ENCODE measurements around the gene SRP72. TPM values are rescaled to one million over a fixed set of nuclear protein-coding genes. Genes with fewer than 3 reads are reported as not detected.

Gene SRP72
- total and polyA plus RNA-seq, 2 of the 4 experiments (the other 2 are of a cell fraction) = 73.8 to 123 TPM

- CTCF ChIA-PET = interaction anchor here (0.5 kb wide), 1 partner anchor 8 kb away, joined by 3 read pairs; no protein-coding TSS in a partner anchor
These were observed 37.2 kb upstream of the SRP72 start for GRCh38 chr4:56430203-56430602.

More at GRCh38 chr4:56430203-56430602, 37.2 kb upstream of the SRP72 start:
- Histone ChIP-seq H3K18ac (ENCODE audit: low read depth, low read length) (no peak overlapping the region), H3K56ac (ENCODE audit: extremely low read depth, insufficient read depth, low read length) (no peak overlapping the region), H3K14ac (replicated peaks; ENCODE audit: low read depth, low read length) (no peak overlapping the region), H3K9me1 (ENCODE audit: insufficient read depth, low read length) (no peaks in the 10 kb centered on the region), H3K9me3 (ENCODE audit: control insufficient read depth, insufficient read depth, low read length) (no peaks in the 10 kb centered on the region), H4K91ac (ENCODE audit: insufficient read depth, low read depth, low read length) (no peak overlapping the region), H2BK15ac (ENCODE audit: low read depth, low read length) (no peak overlapping the region), H4K8ac (ENCODE audit: low read depth in 2 of 2, low read length in 2 of 2) (no peak overlapping the region), H3K4me3 (ENCODE audit: insufficient read depth, low read depth, low read length) (no peak overlapping the region), H2AK9ac (replicated peaks; ENCODE audit: low read depth, low read length, poor library complexity) (no peak overlapping the region), H3K79me1 (ENCODE audit: low read depth in 1 of 2, low read length in 2 of 2) (peaks cover 6 to 35% of the 10 kb centered on the region in 2 experiments), H3K27ac (ENCODE audit: insufficient read depth, low read length) (no peak overlapping the region), H3K23ac (ENCODE audit: low read depth, low read length) (no peak overlapping the region), H3K27me3 (ENCODE audit: control insufficient read depth, insufficient read depth, low read length) (no peaks in the 10 kb centered on the region), H3K9ac (ENCODE audit: low read depth, low read length) (no peak overlapping the region), H2AK5ac (ENCODE audit: low read depth, low read length) (no peak overlapping the region), H2BK120ac (ENCODE audit: low read depth, low read length) (no peak overlapping the region), H2AFZ (replicated peaks; ENCODE audit: low read length, poor library complexity) (no peak overlapping the region), H2BK5ac (ENCODE audit: low read depth, low read length, poor library complexity, severe bottlenecking) (no peak overlapping the region), H3K4ac (ENCODE audit: low read depth, low read length) (no peak overlapping the region), H3K4me1 (ENCODE audit: control insufficient read depth, insufficient read depth, low read length) (no peaks in the 10 kb centered on the region), H3K4me2 (ENCODE audit: low read depth, low read length) (no peak overlapping the region), H4K20me1 (ENCODE audit: insufficient read depth, low read length) (no peaks in the 10 kb centered on the region; the same call in none of the 2 replicates), H3K36me3 (ENCODE audit: control insufficient read depth, insufficient read depth, low read length) (no peaks in the 10 kb centered on the region), H4K5ac (ENCODE audit: low read depth, low read length) (no peak overlapping the region), H2BK20ac (ENCODE audit: low read depth, low read length) (no peak overlapping the region)
- POLR2A ChIA-PET (ENCODE audit: unreplicated experiment) = no interaction called here
- TF ChIP-seq, protein P1, sequence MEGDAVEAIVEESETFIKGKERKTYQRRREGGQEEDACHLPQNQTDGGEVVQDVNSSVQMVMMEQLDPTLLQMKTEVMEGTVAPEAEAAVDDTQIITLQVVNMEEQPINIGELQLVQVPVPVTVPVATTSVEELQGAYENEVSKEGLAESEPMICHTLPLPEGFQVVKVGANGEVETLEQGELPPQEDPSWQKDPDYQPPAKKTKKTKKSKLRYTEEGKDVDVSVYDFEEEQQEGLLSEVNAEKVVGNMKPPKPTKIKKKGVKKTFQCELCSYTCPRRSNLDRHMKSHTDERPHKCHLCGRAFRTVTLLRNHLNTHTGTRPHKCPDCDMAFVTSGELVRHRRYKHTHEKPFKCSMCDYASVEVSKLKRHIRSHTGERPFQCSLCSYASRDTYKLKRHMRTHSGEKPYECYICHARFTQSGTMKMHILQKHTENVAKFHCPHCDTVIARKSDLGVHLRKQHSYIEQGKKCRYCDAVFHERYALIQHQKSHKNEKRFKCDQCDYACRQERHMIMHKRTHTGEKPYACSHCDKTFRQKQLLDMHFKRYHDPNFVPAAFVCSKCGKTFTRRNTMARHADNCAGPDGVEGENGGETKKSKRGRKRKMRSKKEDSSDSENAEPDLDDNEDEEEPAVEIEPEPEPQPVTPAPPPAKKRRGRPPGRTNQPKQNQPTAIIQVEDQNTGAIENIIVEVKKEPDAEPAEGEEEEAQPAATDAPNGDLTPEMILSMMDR (conservative IDR thresholded peaks at IDR 0.05; ENCODE audit: low read depth, low read length) = no peak
- no peak for TF ChIP-seq RCOR1 (IDR thresholded peaks at IDR 0.05; ENCODE audit: insufficient replicate concordance, low read length)
- TF ChIP-seq MAZ (IDR thresholded peaks at IDR 0.05; ENCODE audit: borderline replicate concordance, low read depth, low read length) = no peak
- no peak for TF ChIP-seq CEBPB (IDR thresholded peaks at IDR 0.05; ENCODE audit: low read depth, low read length)
- TF ChIP-seq, protein P2, sequence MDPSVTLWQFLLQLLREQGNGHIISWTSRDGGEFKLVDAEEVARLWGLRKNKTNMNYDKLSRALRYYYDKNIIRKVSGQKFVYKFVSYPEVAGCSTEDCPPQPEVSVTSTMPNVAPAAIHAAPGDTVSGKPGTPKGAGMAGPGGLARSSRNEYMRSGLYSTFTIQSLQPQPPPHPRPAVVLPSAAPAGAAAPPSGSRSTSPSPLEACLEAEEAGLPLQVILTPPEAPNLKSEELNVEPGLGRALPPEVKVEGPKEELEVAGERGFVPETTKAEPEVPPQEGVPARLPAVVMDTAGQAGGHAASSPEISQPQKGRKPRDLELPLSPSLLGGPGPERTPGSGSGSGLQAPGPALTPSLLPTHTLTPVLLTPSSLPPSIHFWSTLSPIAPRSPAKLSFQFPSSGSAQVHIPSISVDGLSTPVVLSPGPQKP (IDR thresholded peaks at IDR 0.05; ENCODE audit: borderline replicate concordance, low read depth, low read length) = no peak
- no peak for TF ChIP-seq MXI1 (IDR thresholded peaks at IDR 0.05; ENCODE audit: borderline replicate concordance, low read depth, low read length)
- no peak for TF ChIP-seq CHD1 (IDR thresholded peaks at IDR 0.05; ENCODE audit: low read depth, low read length)
- TF ChIP-seq SMC3 (IDR thresholded peaks at IDR 0.05; ENCODE audit: low read depth, low read length) = no peak
- no peak for TF ChIP-seq FOS (IDR thresholded peaks at IDR 0.05; ENCODE audit: low read depth, low read length)
- no peak for TF ChIP-seq RAD21 (IDR thresholded peaks at IDR 0.05; ENCODE audit: low read length)
- no peak for TF ChIP-seq BHLHE40 (IDR thresholded peaks at IDR 0.05; ENCODE audit: low read depth, low read length)
- TF ChIP-seq, protein P3, sequence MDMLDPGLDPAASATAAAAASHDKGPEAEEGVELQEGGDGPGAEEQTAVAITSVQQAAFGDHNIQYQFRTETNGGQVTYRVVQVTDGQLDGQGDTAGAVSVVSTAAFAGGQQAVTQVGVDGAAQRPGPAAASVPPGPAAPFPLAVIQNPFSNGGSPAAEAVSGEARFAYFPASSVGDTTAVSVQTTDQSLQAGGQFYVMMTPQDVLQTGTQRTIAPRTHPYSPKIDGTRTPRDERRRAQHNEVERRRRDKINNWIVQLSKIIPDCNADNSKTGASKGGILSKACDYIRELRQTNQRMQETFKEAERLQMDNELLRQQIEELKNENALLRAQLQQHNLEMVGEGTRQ (IDR thresholded peaks at IDR 0.05; ENCODE audit: low read depth, low read length) = no peak
- TF ChIP-seq RFX5 (IDR thresholded peaks at IDR 0.05; ENCODE audit: low read depth, low read length) = no peak
- TF ChIP-seq MAFK (IDR thresholded peaks at IDR 0.05; ENCODE audit: low read depth, low read length) = no peak
- TF ChIP-seq NFE2L2 (IDR thresholded peaks at IDR 0.05; ENCODE audit: low read depth, low read length) = no peak
- TF ChIP-seq POLR2A (IDR thresholded peaks at IDR 0.05; ENCODE audit: low read depth, low read length) = no peak
- WGBS, 2 experiments (ENCODE audit: extremely low coverage in 2 of 2, insufficient read length in 1 of 2) = no CpG with 5 or more reads among the region's 2 CpGs
- ATAC-seq (ENCODE audit: low read depth) = no peak
- dilution Hi-C loops (cut with HindIII; ENCODE audit: low sequenced_read_pairs, unreplicated experiment) = no loop called here
- DNase-seq = no peak
- no TSS peak for BruUV-seq (replicated peaks)
- in situ Hi-C loops (cut with MboI; ENCODE audit: low sequenced_read_pairs) = no loop called here
- intact Hi-C loops (cut with micrococcal nuclease) = no loop called here

Measured in IMR-90 (cell line).